GM21619 (cell line): ENCODE data around the gene CERS4.
"Not testable (repeated sequence)": the region's sequence is repeated elsewhere in the genome, so short reads cannot be mapped to it uniquely, and the experiment has no call there.

Source experiments
- ATAC-seq: cut with Tn5 transposase; IDR thresholded peaks from one replicate; pipeline ENCODE4 v1.9.1; 2021; ENCODE audit not compliant: unreplicated experiment

CERS4 gene

GRCh38 chr19:8240274-8241229 lies 31.4 kb downstream of the CERS4 start:
- peak; percentile 47 for ATAC-seq

GRCh38 chr19:8241646-8242045 lies 32.5 kb downstream of the CERS4 start:
- no peak for ATAC-seq

GRCh38 chr19:8242211-8242821 lies 33.1 kb downstream of the CERS4 start:
- ATAC-seq, result no peak

GRCh38 chr19:8243146-8243545 lies 34.0 kb downstream of the CERS4 start:
- ATAC-seq, result no peak

GRCh38 chr19:8244442-8244841 lies 35.3 kb downstream of the CERS4 start:
- no peak for ATAC-seq

- ATAC-seq, result no peak
Measured at GRCh38 chr19:8245869-8246835, 37.0 kb downstream of the CERS4 start.

GRCh38 chr19:8247129-8247890 lies 38.1 kb downstream of the CERS4 start:
- ATAC-seq, result not testable (repeated sequence)

GRCh38 chr19:8248348-8249328 lies 39.5 kb downstream of the CERS4 start:
- no peak for ATAC-seq

GRCh38 chr19:8250596-8250995 lies 41.4 kb downstream of the CERS4 start:
- no peak for ATAC-seq

- no peak for ATAC-seq
Measured at GRCh38 chr19:8251025-8251472, 41.9 kb downstream of the CERS4 start.

GRCh38 chr19:8252922-8253589 lies 43.9 kb downstream of the CERS4 start:
- ATAC-seq, result no peak

- ATAC-seq, result no peak
Measured at GRCh38 chr19:8253678-8254077, 44.5 kb downstream of the CERS4 start.

GRCh38 chr19:8254286-8255001 lies 45.3 kb downstream of the CERS4 start:
- ATAC-seq, result no peak

- ATAC-seq, result no peak
Measured at GRCh38 chr19:8255426-8256125, 46.4 kb downstream of the CERS4 start.

GRCh38 chr19:8256276-8257051 lies 47.3 kb downstream of the CERS4 start:
- no peak for ATAC-seq

GRCh38 chr19:8257052-8257443 lies 47.9 kb downstream of the CERS4 start:
- ATAC-seq, result no peak
